ENCODE results near the gene GORAB. TPM values are rescaled to one million over a fixed set of nuclear protein-coding genes. Genes with fewer than 3 reads are reported as not detected.

GORAB gene
- total and polyA plus RNA-seq, 2 of the 8 experiments (the other 6 are each of a cell fraction or from before 2014, with no cell fraction given), result 4.0 to 9.6 TPM

GRCh38 chr1:170547255-170547654 lies 15.3 kb downstream of the GORAB start:
- no peak overlapping the region for H2AK5ac ChIP-seq (ENCODE audit: low read depth, low read length)
- H2AFZ ChIP-seq (ENCODE audit: low read length), result no peak overlapping the region
- H3K36me3 ChIP-seq (ENCODE audit: control insufficient read depth in 2 of 4, insufficient read depth in 4 of 4, low read length in 3 of 4), result peaks cover 4 to 87% (median 39%) of the 10 kb centered on the region in 4 experiments
- H3K27me3 ChIP-seq (replicated peaks in 1 of 4; ENCODE audit: control insufficient read depth in 3 of 4, extremely low read depth in 1 of 4, insufficient read depth in 3 of 4, low read length in 3 of 4), result no peaks in the 10 kb centered on the region
- no peaks in the 10 kb centered on the region for H3K79me2 ChIP-seq (ENCODE audit: control insufficient read depth in 1 of 2, insufficient read depth in 2 of 2, low read length in 2 of 2)
- no peak overlapping the region for H4K91ac ChIP-seq (replicated peaks; ENCODE audit: insufficient read length, low read length)
- H2BK20ac ChIP-seq (ENCODE audit: low read length), result no peak overlapping the region
- H3K9ac ChIP-seq (replicated peaks in 1 of 4; ENCODE audit: extremely low read depth in 1 of 4, low read depth in 3 of 4, low read length in 3 of 4), result no peak overlapping the region
- H3K79me1 ChIP-seq (ENCODE audit: low read depth, low read length), result no peaks in the 10 kb centered on the region
- H2BK120ac ChIP-seq (replicated peaks; ENCODE audit: low read depth, low read length), result no peak overlapping the region
- CTCF ChIA-PET (ENCODE audit: partially characterized antibody), result no interaction called here
- H3K4me3 ChIP-seq (ENCODE audit: extremely low read depth in 1 of 4, insufficient read depth in 2 of 4, low read depth in 3 of 4, low read length in 4 of 4), result no peak overlapping the region
- no peak for DNase-seq (ENCODE audit: low read depth in 1 of 2, low spot score in 2 of 2)
- no peak overlapping the region for H3K4me2 ChIP-seq (ENCODE audit: insufficient read depth in 1 of 2, low read depth in 2 of 2, low read length in 2 of 2)
- H3K9me3 ChIP-seq (ENCODE audit: insufficient read depth in 2 of 2, low read depth in 1 of 2, low read length in 1 of 2), result no peaks in the 10 kb centered on the region
- no peaks in the 10 kb centered on the region for H3K23me2 ChIP-seq (ENCODE audit: low read depth, low read length)
- H3K23ac ChIP-seq (ENCODE audit: insufficient read length), result no peak overlapping the region
- H2BK5ac ChIP-seq (ENCODE audit: low read depth, low read length), result no peak overlapping the region
- no peak overlapping the region for H3K4ac ChIP-seq (replicated peaks; ENCODE audit: insufficient read length, low read depth, low read length)
- POLR2A ChIA-PET (ENCODE audit: partially characterized antibody), result no interaction called here
- no peak for FAIRE-seq
- H4K8ac ChIP-seq (ENCODE audit: extremely low read depth, insufficient read depth, low read length), result no peak overlapping the region
- no peak overlapping the region for H3K14ac ChIP-seq (ENCODE audit: insufficient read length)
- H3K27ac ChIP-seq (ENCODE audit: low read depth, low read length), result no peak overlapping the region
- H3K56ac ChIP-seq (replicated peaks; ENCODE audit: insufficient read length, low read depth, low read length), result no peak overlapping the region
- no peaks in the 10 kb centered on the region for H3K4me1 ChIP-seq (replicated peaks in 1 of 4; ENCODE audit: control insufficient read depth in 3 of 4, insufficient read depth in 4 of 4, low read length in 3 of 4)
- WGBS, 2 experiments (ENCODE audit: extremely low coverage in 1 of 2, insufficient coverage in 1 of 2, insufficient read length in 1 of 2, insufficient replicate concordance in 2 of 2, low coverage in 1 of 2, low lambda C conversion rate in 2 of 2, missing lambda C conversion rate in 1 of 2), result 88% methylated on average over 1 of the region's 1 CpG; no CpG with 5 or more reads in 1 of the 2 experiments
- no peak overlapping the region for H3K18ac ChIP-seq (ENCODE audit: extremely low read depth, low read length)
- H2BK12ac ChIP-seq (ENCODE audit: low read depth, low read length), result no peak overlapping the region
- H4K20me1 ChIP-seq (replicated peaks in 1 of 2; ENCODE audit: control insufficient read depth in 1 of 2, insufficient read depth in 2 of 2, low read length in 2 of 2), result no peaks in the 10 kb centered on the region
- no peak overlapping the region for H4K5ac ChIP-seq (ENCODE audit: insufficient read length, low read depth, low read length)
- no peak overlapping the region for H2BK15ac ChIP-seq (ENCODE audit: low read length)
- no peak for TF ChIP-seq SP4 (IDR thresholded peaks at IDR 0.05; ENCODE audit: low read length)
- TF ChIP-seq JUND (IDR thresholded peaks at IDR 0.05; ENCODE audit: low read length), result no peak
- no peak for TF ChIP-seq TAF7 (optimal IDR thresholded peaks at IDR 0.05; ENCODE audit: borderline replicate concordance, low read depth, low read length)
- no peak for TF ChIP-seq TCF12 (IDR thresholded peaks at IDR 0.05; ENCODE audit: low read depth, low read length)
- no peak for TF ChIP-seq PHF8 (conservative IDR thresholded peaks at IDR 0.05; ENCODE audit: low read depth, low read length)
- TF ChIP-seq POLR2A (IDR thresholded peaks at IDR 0.05; ENCODE audit: control extremely low read depth in 1 of 2, low read depth in 2 of 2, low read length in 2 of 2), result no peak
- TF ChIP-seq CBX5 (IDR thresholded peaks at IDR 0.05; ENCODE audit: low read depth, low read length), result no peak
- TF ChIP-seq NANOG (IDR thresholded peaks at IDR 0.05; ENCODE audit: insufficient read depth, low read depth, low read length, poor library complexity, severe bottlenecking), result no peak
- TF ChIP-seq ZNF274 (IDR thresholded peaks at IDR 0.05; ENCODE audit: borderline replicate concordance, extremely low read depth, low read length), result no peak
- TF ChIP-seq TBP (IDR thresholded peaks at IDR 0.05; ENCODE audit: low read depth, low read length), result no peak
- no peak for TF ChIP-seq SIX5 (IDR thresholded peaks at IDR 0.05; ENCODE audit: low read depth, low read length)
- TF ChIP-seq CREB1 (IDR thresholded peaks at IDR 0.05), result no peak
- no peak for TF ChIP-seq GTF2F1 (IDR thresholded peaks at IDR 0.05; ENCODE audit: borderline replicate concordance, low read depth, low read length)
- TF ChIP-seq BRCA1 (IDR thresholded peaks at IDR 0.05; ENCODE audit: low read depth, low read length), result no peak
- no peak for TF ChIP-seq HDAC2 (IDR thresholded peaks at IDR 0.05; ENCODE audit: borderline replicate concordance in 1 of 2, low read depth in 2 of 2, low read length in 2 of 2)
- no peak for TF ChIP-seq MAX (IDR thresholded peaks at IDR 0.05)

Data from H1 (cell line).